PC-9 (cell line): ENCODE data around the gene CPXM2.

Experiments used
- EZH2 ChIP-seq: fragments of 200-600 bp; sonication (generic); IDR thresholded peaks from 2 replicates; pipeline ENCODE4 v1.8.0; 2017; ENCODE audit warnings: antibody characterized with exemption, low read depth
- TF ChIP-seq, protein P1 (sequence below): fragments of 200-600 bp; sonication (generic); conservative IDR thresholded peaks from 2 replicates; pipeline ENCODE4 v1.6.1; 2017; ENCODE audit warnings: mixed run types, antibody characterized with exemption, mild to moderate bottlenecking, moderate library complexity

GRCh38 chr10:123798856-123799255 is 92.8 kb downstream of the CPXM2 start:
- TF ChIP-seq EZH2 = no peak
- TF ChIP-seq, protein P1, sequence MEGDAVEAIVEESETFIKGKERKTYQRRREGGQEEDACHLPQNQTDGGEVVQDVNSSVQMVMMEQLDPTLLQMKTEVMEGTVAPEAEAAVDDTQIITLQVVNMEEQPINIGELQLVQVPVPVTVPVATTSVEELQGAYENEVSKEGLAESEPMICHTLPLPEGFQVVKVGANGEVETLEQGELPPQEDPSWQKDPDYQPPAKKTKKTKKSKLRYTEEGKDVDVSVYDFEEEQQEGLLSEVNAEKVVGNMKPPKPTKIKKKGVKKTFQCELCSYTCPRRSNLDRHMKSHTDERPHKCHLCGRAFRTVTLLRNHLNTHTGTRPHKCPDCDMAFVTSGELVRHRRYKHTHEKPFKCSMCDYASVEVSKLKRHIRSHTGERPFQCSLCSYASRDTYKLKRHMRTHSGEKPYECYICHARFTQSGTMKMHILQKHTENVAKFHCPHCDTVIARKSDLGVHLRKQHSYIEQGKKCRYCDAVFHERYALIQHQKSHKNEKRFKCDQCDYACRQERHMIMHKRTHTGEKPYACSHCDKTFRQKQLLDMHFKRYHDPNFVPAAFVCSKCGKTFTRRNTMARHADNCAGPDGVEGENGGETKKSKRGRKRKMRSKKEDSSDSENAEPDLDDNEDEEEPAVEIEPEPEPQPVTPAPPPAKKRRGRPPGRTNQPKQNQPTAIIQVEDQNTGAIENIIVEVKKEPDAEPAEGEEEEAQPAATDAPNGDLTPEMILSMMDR = no peak
